Subcutaneous adipose tissue (tissue), 4 donors: ENCODE measurements around the gene FXYD7. TPM values are rescaled to one million over a fixed set of nuclear protein-coding genes. Genes with fewer than 3 reads are reported as not detected.

ENCODE experiments used
- total RNA-seq, 4 donors: library from RNA; depleted of rRNA; stranded (reverse); fragments of >200 nt; gene quantifications; one replicate each; pipeline ENCODE4 v1.1.0, GENCODE V29; 2016
- TF ChIP-seq, protein P1 (sequence below): fragments of 450-650 bp; IDR thresholded peaks from one replicate; pipeline ENCODE4 v1.5.1; 2016; ENCODE audit warnings: low read depth, mild to moderate bottlenecking, control low read depth, antibody characterized with exemption, moderate library complexity

The FXYD7 gene
- total RNA-seq, 4 donors from 2014 or later: 1.1 TPM; not detected in 3

DNA sequence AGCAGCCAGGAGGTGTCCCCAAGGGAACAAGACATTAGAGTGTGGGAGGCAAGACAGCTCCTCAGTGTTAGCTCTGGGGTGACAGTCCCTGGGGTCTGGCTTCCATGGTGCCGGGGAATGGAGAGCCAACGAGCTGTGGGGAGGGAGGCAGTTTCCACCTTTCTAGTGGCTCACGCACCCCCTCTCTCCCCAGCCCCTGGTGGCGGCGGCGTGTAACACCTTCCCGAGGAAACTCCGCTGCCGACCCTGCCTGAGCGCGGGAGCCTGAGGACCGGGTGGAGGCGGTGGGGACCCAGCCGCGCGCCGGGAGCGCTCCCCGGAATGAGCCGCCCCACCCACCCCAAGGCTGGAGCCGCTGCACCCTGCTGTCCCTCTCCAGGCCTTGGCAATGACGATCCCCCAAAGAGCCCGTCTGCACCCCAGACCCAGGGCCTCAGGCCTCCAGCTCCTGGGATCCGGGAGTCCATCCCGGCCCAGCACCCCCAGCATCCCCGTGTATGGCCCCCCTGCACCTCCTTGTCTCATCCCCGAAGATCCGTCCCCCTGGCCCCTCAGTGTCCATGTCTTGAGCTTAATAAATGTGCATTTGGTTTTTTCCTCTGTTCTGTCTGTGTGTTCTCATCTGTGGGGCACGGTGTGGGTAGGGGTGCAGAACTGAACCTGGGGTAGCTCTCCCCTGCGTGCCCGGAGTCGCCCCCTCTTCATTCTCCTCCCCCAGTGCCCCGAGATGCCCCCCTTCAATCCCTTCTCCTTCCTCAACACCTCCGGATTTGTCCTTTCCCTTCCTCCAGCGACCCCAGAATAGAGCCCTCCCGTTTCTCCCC, 10.9 kb downstream of the FXYD7 start:
- TF ChIP-seq, protein P1, sequence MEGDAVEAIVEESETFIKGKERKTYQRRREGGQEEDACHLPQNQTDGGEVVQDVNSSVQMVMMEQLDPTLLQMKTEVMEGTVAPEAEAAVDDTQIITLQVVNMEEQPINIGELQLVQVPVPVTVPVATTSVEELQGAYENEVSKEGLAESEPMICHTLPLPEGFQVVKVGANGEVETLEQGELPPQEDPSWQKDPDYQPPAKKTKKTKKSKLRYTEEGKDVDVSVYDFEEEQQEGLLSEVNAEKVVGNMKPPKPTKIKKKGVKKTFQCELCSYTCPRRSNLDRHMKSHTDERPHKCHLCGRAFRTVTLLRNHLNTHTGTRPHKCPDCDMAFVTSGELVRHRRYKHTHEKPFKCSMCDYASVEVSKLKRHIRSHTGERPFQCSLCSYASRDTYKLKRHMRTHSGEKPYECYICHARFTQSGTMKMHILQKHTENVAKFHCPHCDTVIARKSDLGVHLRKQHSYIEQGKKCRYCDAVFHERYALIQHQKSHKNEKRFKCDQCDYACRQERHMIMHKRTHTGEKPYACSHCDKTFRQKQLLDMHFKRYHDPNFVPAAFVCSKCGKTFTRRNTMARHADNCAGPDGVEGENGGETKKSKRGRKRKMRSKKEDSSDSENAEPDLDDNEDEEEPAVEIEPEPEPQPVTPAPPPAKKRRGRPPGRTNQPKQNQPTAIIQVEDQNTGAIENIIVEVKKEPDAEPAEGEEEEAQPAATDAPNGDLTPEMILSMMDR: no peak

DNA sequence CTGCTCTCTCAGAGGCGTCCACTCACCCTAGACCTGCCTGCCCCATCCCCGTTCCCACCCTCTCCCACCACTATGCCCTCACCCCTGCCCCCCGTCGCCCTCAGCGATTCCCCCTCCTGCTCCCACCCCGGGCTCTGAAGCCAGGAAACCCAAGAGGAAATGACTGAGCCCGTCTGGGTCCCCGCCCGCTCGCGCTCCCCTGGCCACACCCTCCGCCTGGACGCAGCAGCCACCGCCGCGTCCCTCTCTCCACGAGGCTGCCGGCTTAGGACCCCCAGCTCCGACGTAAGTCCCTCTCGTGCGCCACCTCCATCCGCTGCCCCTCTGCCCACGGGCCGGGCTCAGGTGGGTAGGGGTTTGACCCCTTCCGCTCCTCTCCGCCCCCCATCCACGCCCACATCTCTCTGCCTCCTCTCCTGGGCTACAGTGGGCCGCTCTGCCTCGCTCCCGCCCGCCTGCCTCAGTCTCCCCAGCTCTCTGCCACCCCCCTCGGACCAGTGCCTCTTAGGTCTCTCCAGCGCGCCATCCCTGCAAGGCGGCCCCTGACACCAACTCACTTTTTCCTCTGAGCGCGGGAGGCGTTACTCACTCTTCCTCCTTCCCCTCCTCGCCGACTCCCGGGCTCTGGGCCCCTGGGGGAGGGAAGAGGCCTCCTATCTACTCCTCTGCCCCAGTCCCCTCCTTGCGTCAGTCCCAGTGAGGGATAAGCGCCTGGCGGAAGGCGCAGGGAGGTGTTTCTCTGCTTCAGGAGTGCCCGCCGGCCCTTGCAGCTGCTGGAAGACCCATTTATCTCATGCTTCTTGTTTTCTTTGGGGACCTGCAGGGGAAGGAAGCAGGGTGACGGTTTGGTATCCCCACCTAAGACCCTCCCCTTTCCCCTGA, 11.7 kb downstream of the FXYD7 start, which contains the start of gene FXYD5:
TSS of gene FXYD5 (plus strand) at position 211 of the 882 bp plus-strand sequence. CDS start 816 bp downstream, outside the sequence.
- TF ChIP-seq, protein P1: no peak

DNA sequence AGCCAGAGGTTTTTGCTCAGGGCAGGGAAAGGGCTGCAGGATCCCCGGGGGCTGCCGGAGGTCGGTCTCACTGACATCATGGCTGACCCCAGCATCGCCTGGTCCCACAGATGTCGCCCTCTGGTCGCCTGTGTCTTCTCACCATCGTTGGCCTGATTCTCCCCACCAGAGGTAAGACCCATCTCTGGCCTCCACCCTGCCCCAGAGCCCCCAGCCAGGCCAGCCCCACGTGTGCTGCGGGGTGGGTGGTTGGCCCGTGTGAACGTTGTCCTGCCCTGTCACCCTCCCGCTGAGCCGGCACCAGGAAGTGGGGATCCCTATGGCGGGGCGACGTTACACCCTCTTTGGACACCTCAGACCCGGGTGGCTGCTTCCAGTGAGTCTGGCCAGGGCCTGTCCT, 12.4 kb downstream of the FXYD7 start:
- TF ChIP-seq, protein P1: no peak

DNA sequence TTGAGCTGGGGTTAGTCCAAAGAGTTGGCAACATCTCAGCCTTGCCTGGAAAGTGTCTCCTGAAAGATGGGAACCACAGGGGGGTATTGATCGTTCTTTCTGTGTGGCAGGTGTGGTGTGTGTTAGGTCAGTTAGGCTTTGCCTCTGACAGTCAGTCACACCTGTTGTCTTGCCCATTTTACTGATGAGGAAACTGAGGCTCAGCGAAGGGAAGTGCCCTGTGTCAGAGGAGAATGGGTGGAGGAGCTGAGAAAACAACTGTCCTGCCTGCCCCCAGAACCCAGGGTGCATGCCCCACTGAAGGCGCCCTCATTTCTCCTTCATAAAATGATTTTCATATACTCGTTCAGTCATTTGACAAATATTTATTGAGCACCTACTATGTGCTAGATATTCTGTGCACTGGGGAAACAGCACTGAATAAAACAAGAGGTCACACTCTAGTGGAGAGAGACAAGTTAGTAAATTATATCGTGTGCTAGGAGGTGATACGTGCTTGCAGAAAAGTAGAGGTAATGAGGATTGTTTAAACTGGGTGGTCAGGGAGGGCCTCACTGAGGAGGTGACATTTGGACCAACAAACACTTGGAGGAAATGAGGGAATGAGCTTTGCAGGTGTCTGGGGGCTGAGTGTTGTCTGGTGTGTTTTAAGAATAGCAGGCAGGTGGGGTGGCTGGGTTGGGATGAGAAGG, 13.1 kb downstream of the FXYD7 start:
- TF ChIP-seq, protein P1: no peak

DNA sequence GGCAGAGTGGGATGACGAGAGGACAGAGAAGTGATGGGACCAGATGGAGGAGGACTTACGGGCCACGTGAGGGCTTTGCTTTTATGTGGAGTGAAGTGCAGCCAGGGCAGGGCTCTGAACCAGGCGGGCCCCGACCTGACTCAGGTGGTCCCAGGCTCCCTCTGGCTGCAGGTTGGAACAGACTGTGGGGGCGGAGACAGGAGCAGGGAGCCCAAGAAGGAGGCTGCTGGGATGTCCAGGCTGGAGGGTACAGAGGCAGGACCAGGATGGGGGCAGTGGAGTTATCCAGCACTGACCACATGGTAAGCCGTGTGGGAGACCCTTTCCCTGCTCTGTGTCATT, 13.6 kb downstream of the FXYD7 start:
- TF ChIP-seq, protein P1: no peak

DNA sequence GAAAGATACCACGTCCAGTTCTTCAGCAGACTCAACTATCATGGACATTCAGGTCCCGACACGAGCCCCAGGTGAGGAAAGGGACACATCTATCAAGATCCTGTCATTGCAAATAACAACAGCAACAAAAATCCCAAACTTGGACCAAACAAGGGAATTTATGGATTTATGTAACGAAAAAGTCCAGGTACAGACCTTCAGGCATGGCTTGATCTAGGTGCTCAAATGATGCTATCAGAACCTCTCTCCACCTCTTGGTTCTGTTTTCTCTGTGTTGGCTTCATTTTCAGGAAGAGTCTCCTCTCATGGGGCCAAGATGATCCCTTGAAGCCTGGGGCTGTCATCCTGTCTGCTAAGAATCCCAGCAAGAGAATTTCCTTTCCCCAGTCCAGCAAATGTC, 14.4 kb downstream of the FXYD7 start:
- TF ChIP-seq, protein P1: no peak

DNA sequence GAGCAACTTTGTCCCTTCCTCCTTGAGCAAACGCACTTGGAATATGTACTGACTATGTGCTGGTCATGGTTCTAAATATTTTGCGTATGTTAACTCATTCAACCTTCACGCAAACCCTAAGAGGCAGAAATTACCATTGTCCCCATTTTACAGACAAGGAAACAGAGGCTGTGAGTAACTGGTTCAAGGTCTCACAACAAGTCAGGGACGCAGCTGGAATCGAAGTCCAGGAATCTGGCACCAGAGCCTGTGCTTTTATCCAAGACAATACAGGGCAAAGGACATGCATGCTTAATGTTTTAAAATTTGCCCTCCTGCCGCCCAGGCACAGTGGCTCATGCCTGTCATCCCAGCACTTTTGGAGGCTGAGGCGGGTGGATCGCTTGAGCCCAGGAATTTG, 16.6 kb downstream of the FXYD7 start:
- TF ChIP-seq, protein P1: no peak
